GM12878 (cell line): ENCODE results near the gene SNAP91.

Experiments used
- CBX5 ChIP-seq: sonication (generic); IDR thresholded peaks from 2 replicates; pipeline ENCODE4 v1.6.1; 2016; ENCODE audit warnings: low read depth, moderate library complexity, mild to moderate bottlenecking, inconsistent platforms
- GABPA ChIP-seq: IDR thresholded peaks from 2 replicates; pipeline ENCODE4 v1.6.1; 2014; ENCODE audit warnings: antibody characterized with exemption, low read depth, mild to moderate bottlenecking, inconsistent platforms
- PML ChIP-seq: IDR thresholded peaks from 2 replicates; pipeline ENCODE4 v1.6.1; 2012; ENCODE audit warnings: low read length, inconsistent platforms
- SP1 ChIP-seq: IDR thresholded peaks from one replicate; pipeline ENCODE4 v1.6.1; 2011; ENCODE audit warnings: low read depth, low read length
- TCF3 ChIP-seq: IDR thresholded peaks from 2 replicates; pipeline ENCODE4 v1.6.1; 2012; ENCODE audit warnings: low read depth, mild to moderate bottlenecking, low read length, borderline replicate concordance; ENCODE audit not compliant: insufficient read depth
- YY1 ChIP-seq: IDR thresholded peaks from 2 replicates; pipeline ENCODE4 v1.6.1; 2011; ENCODE audit warnings: low read depth, mild to moderate bottlenecking, low read length
- TF ChIP-seq, protein P1 (sequence below), 3 experiments: IDR thresholded peaks in 2 of 3; conservative IDR thresholded peaks in 1 of 3; 2 replicates each; pipeline ENCODE4 v1.5.1; 2011; ENCODE audit warnings: low read depth in 3 of 3, low read length in 3 of 3, mild to moderate bottlenecking in 3 of 3, control low read depth in 2 of 3, moderate library complexity in 2 of 3, inconsistent platforms in 1 of 3, mixed read lengths in 1 of 3; ENCODE audit not compliant: control insufficient read depth in 2 of 3, insufficient read depth in 1 of 3; ENCODE audit errors: extremely low read depth in 1 of 3

- TF ChIP-seq GABPA (no peak), TCF3 (no peak), CBX5 (no peak), YY1 (no peak), PML (no peak), SP1 (no peak)
- TF ChIP-seq, protein P1, sequence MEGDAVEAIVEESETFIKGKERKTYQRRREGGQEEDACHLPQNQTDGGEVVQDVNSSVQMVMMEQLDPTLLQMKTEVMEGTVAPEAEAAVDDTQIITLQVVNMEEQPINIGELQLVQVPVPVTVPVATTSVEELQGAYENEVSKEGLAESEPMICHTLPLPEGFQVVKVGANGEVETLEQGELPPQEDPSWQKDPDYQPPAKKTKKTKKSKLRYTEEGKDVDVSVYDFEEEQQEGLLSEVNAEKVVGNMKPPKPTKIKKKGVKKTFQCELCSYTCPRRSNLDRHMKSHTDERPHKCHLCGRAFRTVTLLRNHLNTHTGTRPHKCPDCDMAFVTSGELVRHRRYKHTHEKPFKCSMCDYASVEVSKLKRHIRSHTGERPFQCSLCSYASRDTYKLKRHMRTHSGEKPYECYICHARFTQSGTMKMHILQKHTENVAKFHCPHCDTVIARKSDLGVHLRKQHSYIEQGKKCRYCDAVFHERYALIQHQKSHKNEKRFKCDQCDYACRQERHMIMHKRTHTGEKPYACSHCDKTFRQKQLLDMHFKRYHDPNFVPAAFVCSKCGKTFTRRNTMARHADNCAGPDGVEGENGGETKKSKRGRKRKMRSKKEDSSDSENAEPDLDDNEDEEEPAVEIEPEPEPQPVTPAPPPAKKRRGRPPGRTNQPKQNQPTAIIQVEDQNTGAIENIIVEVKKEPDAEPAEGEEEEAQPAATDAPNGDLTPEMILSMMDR (IDR thresholded peaks at IDR 0.05 in 2 of 3, conservative IDR thresholded peaks at IDR 0.05 in 1 of 3; ENCODE audit: control insufficient read depth in 2 of 3, extremely low read depth in 1 of 3, insufficient read depth in 1 of 3, low read depth in 3 of 3, low read length in 3 of 3): no peak
Observed at GRCh38 chr6:83603551-83603950, 105.3 kb downstream of the SNAP91 start.
